ENCODE measurements around the gene CNTNAP5.

Gene CNTNAP5

GRCh38 chr2:124065636-124066035 lies 40.5 kb downstream of the CNTNAP5 start:
- no peak for DNase-seq

- DNase-seq, result no peak
Measured at GRCh38 chr2:124066776-124067175, 41.7 kb downstream of the CNTNAP5 start.

DNA sequence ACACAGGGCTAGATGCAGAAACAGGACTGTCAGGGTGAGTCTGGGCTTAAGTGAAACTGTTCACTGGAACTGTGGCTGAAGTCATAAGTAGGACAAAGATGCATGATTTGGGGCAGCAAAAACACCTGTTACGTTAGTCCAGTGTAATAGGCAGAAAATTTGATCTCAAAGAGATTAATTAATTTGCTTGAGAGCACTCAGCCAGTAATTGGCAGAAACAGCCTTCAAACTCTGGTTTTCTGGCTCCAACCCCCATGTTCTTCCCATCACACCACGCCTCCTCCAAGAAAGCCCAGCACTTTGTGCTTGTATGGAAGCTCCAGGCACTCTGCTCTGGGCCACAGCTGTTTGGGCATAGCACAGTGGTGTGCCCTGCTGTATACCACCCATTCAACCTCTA lies 54.0 kb downstream of the CNTNAP5 start:
- DNase-seq, result no peak

GRCh38 chr2:124080281-124081153 lies 55.4 kb downstream of the CNTNAP5 start:
- DNase-seq, result no peak

- no peak for DNase-seq
Measured at GRCh38 chr2:124081154-124081716, 56.1 kb downstream of the CNTNAP5 start.

- no peak for DNase-seq
Measured at GRCh38 chr2:124088616-124089015, 63.5 kb downstream of the CNTNAP5 start.

DNA sequence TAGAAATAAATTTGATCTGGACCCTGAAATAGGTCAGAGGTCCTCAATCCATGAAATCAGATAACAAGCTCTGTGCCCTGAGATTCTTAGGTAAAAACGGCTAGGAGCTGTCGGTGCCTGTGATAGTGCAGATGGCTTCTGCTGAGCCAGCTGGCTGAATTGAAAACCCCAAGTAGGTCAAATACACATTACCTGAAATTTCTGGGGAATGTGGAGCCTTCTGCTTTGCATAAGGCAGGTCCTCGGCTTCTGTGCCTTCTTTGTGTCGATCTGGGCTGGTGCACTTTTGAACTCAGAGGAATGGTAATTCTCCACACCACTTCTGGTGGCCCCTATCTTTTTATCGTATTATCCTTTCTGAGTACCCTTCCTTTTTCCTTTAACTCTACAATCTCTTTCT lies 66.6 kb downstream of the CNTNAP5 start:
- DNase-seq, result no peak

DNA sequence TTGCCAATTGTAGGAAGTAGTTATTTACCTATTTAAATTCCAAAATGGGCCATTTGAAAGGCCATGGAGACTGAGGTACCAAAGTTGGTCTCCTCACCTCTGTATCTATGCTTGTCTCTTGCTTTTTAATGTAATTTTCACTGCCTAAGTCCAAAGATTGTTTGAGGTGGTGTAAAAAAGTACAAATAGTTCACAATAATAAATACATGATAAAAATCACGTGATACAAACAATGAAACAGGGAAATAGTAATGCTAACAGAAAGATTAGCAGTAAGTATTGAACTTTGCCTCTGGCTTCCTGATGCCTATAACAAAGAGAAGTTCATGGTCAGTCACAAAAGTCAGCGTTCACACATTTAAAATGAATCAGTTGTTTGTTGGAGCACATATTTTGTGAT lies 67.6 kb downstream of the CNTNAP5 start:
- no peak for DNase-seq

GRCh38 chr2:124104914-124105313 lies 79.8 kb downstream of the CNTNAP5 start:
- DNase-seq, result no peak

- DNase-seq, result no peak
Measured at GRCh38 chr2:124112206-124112605, 87.1 kb downstream of the CNTNAP5 start.

DNA sequence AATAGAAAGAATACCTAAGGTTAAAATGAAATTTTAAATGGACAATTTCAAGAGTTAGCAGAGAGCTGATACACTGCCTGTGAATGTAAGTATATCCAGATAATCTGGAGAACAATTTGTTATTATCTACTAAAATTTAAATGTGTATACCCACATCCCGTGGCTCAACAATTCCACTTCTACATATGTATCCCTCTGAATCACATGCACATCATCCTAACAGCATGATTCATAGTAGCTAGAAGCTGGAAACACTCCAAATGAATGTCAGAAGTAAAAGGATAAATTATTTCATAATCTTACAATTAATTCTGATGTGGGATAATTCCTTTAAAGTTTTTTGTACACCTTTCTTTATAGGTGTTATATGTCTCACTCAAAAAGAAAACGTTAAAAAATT lies 87.9 kb downstream of the CNTNAP5 start:
- no peak for DNase-seq

GRCh38 chr2:124120246-124120645 lies 95.2 kb downstream of the CNTNAP5 start:
- DNase-seq, result no peak

DNA sequence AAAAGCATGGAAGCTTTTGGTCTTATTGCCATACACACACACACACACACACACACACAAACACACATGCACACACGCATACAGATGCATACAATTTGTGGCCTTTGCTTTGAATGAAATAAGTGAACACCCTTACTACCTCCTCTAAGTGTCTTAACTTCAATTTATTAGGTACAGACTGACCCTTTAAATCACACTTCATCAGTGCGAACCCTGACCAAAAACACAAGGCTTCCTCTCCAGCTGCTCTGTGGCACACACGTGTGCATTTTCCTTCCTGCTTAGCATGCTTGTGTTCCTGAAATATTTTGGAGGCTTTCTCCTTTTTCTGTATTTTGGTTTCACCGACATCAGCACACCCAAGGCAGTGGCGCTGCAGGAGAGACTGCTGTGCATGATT lies 96.0 kb downstream of the CNTNAP5 start:
- no peak for DNase-seq

DNA sequence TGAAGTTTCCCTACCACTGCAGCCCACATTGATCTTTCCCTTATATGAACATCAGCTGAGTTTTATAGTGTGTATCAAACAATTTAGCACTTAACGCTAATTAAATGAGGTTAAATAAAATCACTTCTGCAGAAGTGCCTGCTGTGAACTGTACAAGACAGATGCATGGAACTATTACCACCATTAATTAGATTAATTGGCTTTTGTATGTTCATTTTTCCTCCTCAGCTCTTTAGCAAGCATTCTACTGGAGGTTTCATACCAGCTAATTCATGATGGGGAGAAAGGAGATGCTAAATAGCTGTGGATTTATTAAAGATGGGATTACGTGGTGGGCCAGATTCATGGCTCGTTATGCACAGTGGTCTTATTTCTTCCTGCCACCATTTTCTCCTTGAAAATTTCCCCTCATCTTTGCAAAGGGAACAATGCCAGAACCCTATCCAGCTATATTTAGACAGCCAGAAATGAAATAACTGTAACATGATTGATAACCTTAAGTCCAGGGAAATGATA lies 96.7 kb downstream of the CNTNAP5 start:
- DNase-seq, result no peak

- no peak for DNase-seq
Measured at GRCh38 chr2:124122340-124122739, 97.3 kb downstream of the CNTNAP5 start.

- no peak for DNase-seq
Measured at GRCh38 chr2:124131276-124131675, 106.2 kb downstream of the CNTNAP5 start.

DNA sequence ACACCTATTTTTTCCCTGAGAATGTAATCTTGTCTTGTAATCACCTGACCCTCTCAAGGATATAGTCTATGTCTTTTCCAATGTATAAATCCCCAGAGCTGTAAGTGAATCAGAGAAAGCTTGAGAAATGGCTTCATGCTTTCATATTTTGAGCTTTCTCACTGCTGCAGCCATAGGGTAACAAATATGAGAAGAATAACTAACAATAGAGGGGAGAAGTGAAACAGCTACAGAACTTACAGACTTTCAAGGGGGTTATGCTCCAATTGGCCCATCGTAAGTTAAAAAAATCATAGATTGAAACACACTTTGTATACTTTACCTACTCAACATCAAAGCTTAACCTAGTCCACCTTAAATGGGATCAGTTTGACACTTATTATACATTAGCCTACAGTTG lies 111.0 kb downstream of the CNTNAP5 start:
- no peak for DNase-seq

DNA sequence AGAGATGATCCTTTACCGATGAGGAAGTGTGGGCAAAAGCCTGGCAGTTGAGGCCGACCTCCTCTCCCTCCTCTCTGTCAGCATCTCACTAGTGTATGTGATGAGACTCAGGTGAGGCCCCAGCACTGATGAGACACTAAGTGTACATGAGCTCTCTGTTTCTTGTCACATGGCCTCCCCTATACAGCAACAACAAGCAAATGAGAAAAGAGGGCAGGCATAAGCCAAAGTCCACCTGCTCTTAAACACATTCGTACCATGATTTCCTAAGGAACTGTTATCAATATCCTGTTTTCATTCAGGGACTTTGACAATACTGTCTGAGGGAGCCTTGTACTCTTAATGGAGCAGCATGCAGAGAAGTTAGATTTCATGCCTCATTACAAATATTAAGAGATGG lies 113.0 kb downstream of the CNTNAP5 start:
- no peak for DNase-seq

DNA sequence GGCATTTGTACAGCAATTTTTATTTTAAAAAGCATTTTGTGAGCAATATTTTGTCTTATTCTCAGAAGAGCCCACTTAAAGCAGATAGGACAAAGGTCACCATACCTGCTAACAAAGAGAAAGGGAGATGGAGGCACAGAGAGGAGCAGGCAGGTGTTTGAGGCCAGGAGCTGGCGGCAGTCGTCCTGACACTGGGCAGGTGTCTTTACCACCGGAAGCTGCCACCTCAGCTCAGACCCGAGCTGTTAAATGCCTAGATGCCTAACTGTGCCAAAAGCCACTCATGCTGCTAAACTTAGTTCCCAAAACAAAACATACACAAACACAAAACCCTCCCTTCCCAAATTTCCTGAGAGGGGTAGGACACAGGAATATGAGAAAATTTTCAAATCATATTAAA lies 120.9 kb downstream of the CNTNAP5 start:
- DNase-seq, result no peak

GRCh38 chr2:124147552-124147951 lies 122.5 kb downstream of the CNTNAP5 start:
- no peak for DNase-seq

GRCh38 chr2:124149571-124149970 lies 124.5 kb downstream of the CNTNAP5 start:
- no peak for DNase-seq

DNA sequence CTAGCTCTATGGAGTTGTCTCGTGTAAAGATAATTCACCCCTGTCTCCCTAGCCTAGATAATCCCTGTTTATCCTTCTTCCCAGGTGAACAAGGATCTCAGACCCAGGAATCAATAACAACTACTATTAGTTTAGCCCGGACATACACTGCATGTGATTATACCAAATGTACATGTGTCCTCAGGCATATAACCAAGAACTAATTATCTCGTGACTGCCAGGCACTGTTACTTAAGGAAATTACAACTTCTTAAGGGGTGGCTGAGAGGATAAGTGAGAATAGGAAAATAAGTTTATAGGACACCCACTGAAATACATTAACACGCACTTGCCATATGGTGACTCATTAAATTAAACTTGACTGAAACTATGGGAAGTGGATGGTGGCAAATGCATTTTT lies 126.6 kb downstream of the CNTNAP5 start:
- DNase-seq, result no peak

GRCh38 chr2:124153713-124154112 lies 128.6 kb downstream of the CNTNAP5 start:
- DNase-seq, result no peak

GRCh38 chr2:124159166-124159565 lies 134.1 kb downstream of the CNTNAP5 start:
- DNase-seq, result no peak

Measured in GOT3 (cell line).